Activated CD4-positive, alpha-beta T cell treated with anti-CD3 and anti-CD28 coated beads for 24 hours (primary cell): ENCODE data around the gene CTRL.

Source experiments
- DNase-seq, 2 donors: peaks; one replicate each; pipeline ENCODE4 v3.0.0-alpha.2; 2020; ENCODE audit warnings: low read depth in 2 of 2

CTRL gene

DNA sequence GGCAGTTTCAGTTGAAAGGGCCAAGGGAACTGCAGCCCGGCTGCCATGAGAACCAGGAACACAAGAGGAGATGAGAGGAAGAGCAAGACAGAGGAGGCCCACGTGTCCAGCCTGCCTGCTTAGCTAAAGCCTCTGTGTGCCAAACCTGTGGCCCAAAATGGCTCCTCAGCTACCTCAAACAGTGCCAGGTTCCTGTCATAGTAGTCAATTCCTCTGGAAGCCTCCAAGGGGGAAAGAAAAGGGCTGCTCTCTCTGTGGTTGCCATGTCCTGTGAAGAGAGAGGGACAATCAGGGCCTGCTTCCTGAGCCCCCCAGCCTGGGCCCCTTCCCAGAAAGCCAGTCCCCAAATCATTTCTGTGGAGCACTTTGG lies 31.6 kb upstream of the CTRL start:
- no peak for DNase-seq

DNA sequence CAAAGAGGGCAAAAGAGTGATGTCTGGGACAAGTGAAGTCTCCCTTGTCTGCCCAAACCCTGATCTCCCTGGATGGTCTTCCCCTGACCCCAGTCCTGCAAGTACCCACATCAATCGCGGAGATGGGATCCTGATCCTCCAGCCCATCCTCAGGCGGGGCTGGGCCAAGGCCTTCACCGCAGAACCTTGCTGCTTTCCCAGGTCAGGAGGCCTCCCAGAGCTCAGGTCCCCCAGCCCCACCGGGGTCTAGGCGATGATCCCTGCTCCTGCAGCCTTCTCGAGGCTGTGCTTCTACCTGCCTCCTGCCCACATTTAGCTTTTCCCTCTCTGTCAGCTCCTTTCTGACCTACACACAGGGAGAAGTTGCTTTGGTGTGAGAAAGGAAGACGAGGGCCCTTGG lies 30.5 kb upstream of the CTRL start:
- no peak for DNase-seq

DNA sequence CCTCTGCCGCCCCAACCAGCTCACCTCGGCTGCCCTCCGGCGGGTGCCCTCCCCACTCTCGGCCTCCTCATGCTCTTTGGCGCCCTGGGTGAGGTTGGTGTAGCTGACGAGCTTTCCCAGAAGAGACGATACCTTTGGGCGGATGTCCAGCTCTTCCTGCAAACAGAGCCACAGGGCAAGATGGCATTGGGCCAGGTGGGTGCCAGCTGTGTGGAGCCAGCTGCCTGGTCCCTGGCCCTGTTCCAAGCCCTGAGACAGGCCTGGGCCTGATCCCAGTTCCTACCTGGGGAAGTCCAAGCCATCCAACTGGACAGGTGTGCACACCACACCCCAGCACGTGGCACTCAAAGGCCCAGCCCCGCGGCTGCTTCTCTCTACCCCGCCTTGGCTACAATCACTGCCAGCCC lies 29.9 kb upstream of the CTRL start:
- DNase-seq = no peak

DNA sequence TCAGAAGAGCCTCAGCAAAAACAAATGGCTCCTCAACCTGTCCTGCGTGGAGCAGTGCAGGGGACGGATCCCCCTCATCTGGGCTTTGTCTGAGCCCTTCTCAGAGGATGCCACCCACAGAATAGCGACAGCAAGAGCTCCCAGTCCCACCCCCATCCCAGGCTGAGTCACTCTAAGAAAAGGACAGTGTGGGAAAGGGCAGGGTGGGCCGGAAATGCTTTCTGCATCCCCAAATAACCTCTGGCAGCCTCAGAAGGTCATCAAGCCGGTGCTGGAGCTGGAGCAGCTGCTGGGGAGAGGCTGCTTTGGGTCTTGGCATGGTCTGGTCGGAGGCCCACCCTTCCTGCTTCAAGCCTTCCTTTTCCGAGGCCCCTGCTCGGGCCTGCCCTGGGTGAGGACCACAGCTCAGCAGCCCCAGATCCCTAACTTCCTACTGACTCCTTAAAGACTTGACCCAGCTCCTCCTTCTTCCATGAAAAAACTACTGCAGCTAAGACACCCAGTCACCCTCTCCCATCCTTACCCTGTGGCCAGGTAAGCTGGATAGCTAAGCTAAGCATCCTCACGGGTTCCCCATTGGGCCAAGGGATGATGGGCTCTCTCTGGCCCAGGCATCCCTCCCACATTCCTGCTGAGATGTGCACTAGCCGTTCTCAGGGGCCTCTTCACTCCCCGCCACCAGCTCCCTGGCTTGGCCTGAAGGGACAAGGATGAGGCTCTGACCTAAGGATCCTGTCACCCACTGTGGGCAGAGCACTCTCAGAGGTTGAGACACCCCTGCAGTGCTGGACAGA lies 28.1 kb upstream of the CTRL start:
- no peak for DNase-seq

DNA sequence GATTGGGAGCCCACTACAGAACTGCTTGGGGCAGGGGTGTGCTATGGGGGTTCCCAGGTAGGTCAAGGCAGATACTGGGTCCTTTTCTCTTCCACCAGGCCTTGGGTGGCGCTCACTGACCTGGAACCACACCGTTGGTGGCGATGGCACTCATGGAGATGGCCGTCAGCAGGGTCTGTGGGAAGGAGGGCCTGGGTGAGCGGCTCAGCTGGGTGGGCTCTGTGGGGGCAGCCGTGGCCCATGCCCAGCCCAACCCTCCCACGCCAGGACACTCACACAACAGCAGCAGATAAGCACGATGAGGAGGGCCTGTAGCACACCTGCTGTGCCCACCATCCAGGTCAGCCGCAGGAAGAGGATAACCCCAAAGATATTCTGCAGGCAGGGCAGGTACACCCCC lies 26.0 kb upstream of the CTRL start:
- DNase-seq = no peak

DNA sequence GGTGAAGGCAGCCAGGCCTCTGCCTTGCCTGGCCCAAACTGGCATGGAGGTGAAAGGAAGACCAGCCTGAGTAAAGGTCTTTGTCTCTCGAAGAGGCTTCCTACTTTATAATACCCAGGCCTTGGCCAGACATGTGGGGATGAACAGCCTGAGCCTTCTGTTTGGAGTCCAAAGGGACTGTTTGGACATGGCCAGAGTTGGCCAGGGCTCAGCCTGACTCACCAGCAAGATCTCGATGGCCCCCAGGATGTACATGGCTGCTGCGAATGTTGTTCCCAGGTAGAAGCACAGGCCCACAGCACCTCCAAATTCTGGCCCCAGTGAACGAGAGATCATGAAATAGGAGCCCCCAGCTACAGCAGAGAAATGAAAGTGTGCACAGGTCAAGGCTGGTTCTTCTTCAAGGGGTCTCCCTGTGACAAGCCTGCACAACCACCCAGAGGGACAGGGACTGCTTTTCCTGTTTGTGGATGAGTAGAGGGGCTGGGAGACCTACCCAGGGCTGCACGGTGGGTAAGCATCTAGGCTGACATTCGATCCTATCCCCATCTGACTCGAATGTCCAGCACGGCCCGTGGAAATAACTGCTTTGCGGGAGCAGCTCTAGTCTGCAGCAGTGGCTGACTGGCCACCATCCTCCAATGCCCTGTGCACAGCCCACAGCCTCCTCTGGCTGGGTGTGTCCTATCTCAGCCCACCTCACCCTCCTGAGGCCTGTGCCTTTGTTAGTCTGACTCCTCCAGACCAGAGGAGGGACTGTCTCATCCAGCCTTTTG lies 22.9 kb upstream of the CTRL start:
- DNase-seq = no peak

DNA sequence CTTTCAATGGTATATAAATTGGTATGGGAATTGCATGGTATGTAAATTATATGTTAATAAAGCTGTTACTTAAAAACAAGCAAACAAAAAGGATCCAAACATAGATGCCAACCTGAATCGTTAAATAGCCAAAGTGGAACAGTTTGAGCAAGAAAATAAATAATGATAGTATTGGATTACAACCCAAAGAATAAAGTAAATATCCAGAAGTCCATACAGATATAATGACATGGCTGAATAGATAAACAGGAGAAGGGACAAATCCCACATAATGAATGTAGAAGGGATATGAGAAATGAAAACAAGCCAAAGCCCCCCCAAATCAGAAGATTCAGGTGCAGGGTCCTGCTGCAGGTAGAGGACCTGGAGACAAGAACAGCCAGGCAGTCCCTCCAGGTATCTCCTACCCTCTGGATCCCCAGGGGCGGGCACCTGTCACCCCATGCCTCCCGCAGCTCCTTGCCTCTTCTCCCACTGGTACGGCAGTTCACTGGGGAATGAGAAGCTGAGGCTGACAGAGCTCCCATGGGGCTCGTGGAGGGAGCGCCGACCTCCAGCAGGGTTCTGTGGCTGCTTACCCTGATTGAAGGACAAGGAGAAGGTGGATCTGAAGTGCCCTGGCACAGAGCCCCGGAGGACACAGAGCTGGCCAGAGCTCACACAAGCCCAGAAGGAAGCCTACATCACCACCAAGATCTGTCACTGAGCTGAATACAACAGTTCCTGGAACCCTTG lies 22.1 kb upstream of the CTRL start:
- no peak for DNase-seq

DNA sequence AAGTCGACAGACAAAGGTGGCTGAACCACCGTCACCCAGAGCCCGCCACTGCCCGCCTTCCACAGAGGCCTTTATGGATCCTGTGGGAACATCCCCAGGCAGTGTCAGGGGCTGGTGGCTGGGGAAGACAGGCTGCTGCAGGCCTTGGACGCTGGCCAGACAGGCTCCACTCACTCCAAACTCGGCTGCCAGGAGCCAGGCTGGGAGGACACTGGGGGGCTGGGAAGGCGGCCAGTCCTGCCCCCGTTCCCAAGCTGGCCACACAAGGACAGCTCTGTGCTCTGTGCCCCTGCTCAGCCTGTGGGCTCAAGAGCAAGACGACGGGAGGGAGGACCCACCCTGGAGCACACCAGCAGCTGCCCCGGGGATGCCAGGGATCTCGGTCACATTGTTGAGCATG lies 19.8 kb upstream of the CTRL start:
- no peak for DNase-seq

DNA sequence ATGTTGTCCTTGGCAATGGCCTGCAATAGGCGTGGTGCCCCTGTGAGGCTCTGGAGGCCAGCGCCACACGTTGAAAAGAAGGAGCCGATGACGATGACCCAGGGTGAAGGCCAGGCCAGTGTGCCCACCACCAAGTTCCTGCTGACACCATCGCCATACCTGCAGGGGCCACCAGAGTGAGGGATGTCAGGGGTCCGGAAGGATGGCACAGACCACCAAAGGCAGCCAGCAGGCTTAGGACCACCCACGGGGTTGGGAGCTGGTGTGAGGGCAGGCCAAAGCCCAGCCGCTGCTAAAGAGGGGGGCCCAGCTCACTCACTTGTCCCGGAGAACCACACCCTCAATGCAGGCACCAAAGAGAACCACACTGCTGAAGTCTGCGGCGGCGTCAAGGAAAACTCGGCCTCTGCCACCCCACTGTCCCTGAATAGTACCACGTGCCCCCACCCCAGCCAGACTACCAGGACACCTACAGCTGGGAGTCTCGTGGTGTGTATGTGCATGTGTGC lies 18.7 kb upstream of the CTRL start:
- DNase-seq = no peak

DNA sequence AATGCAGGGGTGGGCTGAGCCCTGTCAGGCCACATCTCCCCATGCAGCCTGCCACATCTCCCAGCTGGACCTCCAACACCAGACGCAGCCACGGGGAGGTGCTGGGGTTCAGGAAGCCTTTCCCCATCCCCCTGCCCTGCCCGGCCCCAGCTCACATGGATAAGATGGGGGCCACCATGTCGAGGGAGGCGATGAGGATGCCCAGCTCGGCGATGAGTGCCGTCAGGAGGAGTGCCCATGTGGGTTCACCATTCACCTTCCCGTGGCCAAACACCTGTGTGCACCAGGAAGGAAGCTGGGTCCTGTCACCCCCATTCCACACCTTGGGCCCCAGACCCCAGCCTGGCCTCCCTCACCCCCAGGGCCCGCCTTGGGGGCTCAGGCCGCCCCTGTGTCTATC lies 18.0 kb upstream of the CTRL start:
- DNase-seq = no peak

DNA sequence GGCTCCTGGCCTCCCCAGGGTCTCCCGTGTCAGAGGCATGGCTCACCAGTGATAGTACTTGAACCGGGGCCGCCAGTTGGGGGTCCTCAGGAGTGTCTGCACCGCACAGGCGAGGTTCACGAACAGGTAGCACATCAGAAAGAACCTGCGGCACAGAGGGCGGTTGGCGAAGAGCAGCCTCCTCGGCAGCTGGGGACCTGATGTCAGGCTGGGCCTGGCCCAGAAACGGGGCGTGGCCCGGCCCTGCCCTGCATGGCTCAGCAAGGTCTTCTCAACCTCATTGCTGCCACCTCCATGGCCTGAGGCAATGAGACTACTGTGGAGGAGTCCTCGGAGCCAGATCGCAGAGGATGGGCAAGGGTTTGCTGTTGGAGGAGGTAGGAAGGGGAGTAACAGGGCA lies 16.4 kb upstream of the CTRL start:
- no peak for DNase-seq

DNA sequence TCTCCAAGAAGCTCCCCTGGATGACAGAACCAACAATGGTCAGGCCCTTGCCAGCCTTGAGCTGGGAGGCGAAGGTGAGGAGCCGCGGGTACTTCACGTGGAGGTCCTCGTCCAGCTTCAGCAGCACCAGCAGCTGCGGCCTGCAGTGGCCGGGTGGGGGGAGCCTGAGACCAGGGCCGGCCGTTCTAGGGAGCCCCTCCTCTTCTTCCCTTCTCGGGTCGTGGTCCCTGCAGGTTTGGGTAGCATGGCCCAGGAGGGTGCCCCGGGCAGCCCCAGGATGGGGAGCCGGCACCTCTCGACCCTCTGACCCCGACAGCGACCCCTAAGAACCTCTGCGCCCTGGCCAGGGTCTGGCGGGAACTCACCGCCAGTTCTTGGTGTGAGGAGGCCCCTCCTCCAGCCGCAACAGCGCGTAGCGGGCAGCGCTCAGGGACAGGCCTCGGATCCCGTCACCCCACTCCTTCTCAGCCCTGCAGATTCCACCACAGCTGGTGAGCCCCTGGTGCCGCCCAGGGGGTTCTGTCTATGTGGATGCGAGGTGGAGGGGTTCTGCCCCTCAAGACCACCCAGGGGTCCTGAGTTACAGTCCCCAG lies 15.4 kb upstream of the CTRL start:
- DNase-seq = no peak

DNA sequence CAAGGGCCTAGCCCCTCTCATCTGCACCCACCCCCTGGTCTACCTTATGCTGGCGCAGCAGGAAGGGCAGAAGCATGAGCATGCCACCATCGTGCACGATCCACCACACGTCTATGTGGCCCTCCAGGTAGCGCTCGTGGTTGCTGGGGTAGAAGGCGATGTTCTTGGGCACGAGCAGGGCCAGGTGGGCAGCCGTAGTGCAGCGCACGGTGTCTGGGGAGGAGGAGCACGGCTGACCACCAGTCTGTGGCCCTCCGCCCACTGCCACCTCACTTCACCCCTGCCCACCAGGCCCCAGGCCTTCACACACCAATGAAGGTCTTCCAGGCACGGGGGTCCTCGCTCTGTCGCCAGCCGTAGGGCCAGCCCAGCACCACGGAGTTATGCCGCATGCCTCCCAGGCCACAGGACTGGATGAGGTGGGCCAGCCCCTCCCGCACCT lies 14.5 kb upstream of the CTRL start:
- no peak for DNase-seq

DNA sequence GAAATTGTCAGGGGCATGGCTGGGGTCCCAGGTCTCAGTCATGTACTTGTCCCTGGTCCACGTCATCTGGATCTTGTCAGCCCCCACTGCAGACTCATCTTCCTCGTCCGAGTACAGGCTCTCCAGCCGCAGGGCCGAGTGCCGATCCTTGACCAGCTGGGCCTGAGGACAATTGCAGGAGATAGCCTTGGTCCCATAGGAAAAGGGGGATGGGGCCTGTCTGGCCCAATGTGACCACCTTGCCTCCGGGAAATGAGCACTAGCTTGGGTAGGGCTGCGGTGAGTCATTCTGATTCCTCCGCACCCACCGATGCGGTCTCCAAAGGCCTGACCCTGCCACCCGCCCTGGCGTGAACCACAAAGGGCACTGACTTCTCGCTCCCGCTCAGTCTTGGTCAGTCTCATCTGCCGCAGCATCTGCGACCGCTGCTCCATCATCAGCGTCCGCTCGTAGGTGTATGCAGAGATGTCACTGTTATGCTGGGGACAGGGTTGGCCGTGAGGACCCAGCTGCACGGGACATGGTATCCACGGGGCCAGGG lies 13.8 kb upstream of the CTRL start:
- no peak for DNase-seq

DNA sequence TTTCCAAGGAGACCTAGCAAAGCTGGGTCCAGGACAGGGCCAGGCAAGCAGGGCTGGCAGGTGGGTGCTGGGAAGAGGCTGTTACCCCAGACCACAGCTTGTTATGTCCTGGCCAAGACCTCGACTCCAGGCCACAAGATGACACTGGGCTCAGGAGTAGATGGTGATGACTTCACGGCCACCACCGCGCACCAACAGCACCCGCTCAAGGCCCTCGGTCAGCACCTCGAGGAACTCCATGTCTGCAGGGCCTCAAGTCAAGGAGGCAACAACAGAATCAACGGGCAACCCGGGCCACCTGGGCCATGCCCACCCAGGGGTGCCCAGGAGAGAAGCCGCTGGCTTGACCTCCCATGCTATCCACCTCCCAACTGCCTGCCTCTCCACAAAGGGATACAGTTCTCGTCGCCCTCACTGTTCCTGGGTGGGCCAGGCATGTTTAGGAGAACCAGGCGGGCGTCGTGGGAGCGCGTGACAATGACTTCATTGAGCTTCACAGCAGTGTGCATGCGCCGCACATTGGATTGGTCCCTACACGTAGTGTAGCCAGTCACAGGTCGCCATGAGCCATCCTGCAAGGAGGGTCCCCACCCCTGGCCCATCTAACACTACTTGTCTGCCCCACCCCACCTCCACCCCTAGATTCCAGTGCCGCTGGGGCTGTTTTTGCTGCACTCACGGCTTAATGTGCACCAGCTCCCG lies 13.2 kb upstream of the CTRL start:
- DNase-seq = no peak

DNA sequence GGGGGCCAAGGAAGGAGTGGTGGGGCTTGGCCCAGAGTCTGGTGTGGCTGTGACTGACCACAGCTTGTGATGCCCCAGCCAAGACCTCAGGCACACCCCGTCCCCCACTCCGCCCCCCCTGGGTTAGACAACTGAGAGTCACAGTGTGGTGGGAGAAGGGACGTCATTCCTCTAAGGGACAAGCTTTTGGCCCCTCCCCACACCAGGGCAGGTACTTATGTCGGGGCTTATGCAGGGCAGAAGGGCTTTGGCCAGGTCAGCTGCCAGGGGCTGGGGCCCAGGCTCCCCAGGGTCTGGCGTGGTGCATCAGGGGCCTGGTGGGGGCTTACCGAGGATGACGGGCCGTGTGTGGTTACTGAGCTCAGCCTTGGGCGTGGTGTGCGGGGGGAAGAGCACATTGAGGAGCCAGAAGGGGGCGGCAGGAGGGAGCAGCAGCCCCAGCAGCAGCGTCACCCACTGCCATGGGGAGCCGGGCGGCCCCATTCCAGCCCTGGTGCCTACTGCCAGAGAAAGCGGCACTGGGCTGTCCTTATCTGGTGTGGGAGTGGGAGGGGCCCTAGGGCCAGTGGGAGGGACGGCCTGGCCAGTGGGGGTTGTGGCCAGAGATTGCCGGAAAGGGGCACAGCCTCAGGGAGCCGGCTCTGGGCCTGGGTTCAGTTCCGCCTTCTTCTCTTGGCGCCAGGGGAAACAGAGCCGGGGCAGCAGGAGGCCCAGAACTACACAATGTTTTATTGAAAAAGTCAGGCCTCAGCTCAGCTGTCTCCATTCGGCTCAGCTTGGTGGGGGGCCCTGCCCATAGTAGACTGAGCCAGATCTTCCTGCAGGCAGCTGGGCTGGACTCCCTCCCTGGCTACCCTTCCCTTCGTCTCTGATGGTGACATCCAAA lies 12.2 kb upstream of the CTRL start, which contains the start of gene LCAT:
TSS of gene LCAT (minus strand) at position 502 of the 886 bp plus-strand sequence. CDS start at position 483, 19 bp downstream.
- DNase-seq = no peak

DNA sequence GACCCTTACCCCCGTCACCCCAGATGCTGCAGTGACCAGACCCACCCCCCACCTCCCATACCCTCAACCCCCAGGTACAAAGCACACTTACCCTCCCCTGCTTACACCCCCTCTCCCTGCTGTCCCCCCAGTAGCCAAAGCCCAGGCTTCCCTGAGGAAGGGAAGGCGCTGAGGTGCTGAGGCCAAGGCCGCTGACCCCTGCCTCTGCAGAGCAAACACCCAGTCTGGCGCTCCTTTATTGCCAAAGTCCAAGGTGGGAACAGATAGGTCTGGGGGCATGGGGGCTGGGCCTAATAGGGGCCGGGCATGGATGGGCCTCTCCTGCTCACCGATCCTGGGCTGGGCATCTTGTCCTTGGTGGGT lies 11.6 kb upstream of the CTRL start:
- DNase-seq = no peak

DNA sequence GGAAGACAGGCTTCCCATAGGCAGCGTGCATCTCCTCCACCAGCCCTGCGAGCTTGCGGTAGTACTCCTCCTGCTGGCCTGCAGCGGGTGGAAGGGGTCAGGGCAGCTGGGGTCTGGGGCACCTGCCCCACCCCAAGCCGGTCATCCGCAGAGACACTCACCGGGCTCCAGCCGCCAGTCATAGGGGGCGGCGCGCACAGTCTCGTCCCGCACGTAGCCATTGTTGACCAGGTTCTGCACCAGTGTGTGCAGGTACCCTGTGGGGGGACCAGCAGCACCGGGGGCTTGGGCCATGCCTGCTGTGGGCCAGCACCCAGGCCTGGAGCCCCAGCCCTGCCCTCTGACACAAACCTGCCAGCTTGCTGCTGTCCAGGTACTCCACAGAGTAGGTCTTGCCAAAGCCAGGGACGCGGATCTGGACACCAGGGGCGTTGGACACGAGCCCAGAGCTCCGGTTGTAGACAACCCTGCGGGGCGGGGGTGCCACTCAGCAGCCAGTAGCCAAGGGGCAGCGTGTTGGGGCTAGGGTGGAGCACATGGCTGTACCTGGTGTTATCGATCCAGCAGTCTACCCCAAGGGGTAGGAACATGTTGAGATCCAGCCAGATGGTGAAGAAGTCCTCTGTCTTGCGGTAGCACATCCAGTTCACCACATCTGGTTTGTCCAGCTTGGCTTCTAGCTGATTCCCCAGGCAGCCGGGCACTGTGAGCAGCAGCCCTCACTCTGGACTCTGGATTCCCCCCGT lies 11.0 kb upstream of the CTRL start:
- DNase-seq = no peak

DNA sequence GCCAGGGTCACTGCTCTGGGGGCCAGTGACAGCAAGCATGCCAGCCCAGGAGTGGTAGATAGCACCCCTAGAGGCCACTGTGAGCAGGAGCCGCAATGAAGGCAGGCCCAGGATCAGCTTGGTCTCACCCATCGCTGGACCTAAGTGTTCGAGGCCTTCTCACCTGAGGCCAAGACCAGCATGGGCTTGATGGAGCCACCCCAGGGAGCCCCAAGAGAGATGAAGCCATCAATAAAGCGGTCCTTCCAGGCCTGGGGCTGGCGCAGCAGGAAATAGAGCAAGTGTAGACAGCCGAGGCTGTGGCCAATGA lies 10.5 kb upstream of the CTRL start:
- DNase-seq = no peak
